Left ventricle myocardium inferior (tissue), 1 donor: ENCODE measurements around the gene MRPL17. TPM values are rescaled to one million over a fixed set of nuclear protein-coding genes. Genes with fewer than 3 reads are reported as not detected.

Source experiments
- DNase-seq: peaks from one replicate; pipeline ENCODE4 v3.0.0-alpha.2; 2020
- H3K27ac ChIP-seq: fragments of 200-600 bp; replicated peaks from 2 replicates; pipeline ENCODE4 v1.8.0; 2021
- H3K27me3 ChIP-seq: fragments of 200-600 bp; 2 replicates; pipeline ENCODE4 v1.8.0; 2021; ENCODE audit warnings: low read depth
- H3K36me3 ChIP-seq: fragments of 200-600 bp; 2 replicates; pipeline ENCODE4 v1.8.0; 2021
- H3K4me1 ChIP-seq: fragments of 200-600 bp; 2 replicates; pipeline ENCODE4 v1.8.0; 2021
- H3K4me3 ChIP-seq: fragments of 200-600 bp; 2 replicates; pipeline ENCODE4 v1.8.0; 2021; ENCODE audit warnings: mild to moderate bottlenecking, moderate library complexity
- H3K9me3 ChIP-seq: fragments of 200-600 bp; replicated peaks from 2 replicates; pipeline ENCODE4 v1.8.0; 2021
- intact Hi-C: fragments of 100-400 bp; cut with micrococcal nuclease; formaldehyde crosslinking; loops from one replicate; pipeline ENCODE4 v1.11.0; 2022
- total RNA-seq: library from RNA; stranded (reverse); fragmentation: NEBNext Ultra II Directional; extraction: Animal tissue kit (Norgen Biotek cat#: 25700); gene quantifications from one replicate; pipeline ENCODE4 v1.2.1, GENCODE V29; 2021
- TF ChIP-seq, protein P1 (sequence below): fragments of 200-600 bp; IDR thresholded peaks from 2 replicates; pipeline ENCODE4 v1.8.0; 2021; ENCODE audit warnings: antibody characterized with exemption, mild to moderate bottlenecking, borderline replicate concordance
- donor health status: DM: no; HTN: yes; CAD: no; lungs with severe emphysema.

Gene MRPL17
- total RNA-seq, 1 donor from 2014 or later = 40.2 TPM

DNA sequence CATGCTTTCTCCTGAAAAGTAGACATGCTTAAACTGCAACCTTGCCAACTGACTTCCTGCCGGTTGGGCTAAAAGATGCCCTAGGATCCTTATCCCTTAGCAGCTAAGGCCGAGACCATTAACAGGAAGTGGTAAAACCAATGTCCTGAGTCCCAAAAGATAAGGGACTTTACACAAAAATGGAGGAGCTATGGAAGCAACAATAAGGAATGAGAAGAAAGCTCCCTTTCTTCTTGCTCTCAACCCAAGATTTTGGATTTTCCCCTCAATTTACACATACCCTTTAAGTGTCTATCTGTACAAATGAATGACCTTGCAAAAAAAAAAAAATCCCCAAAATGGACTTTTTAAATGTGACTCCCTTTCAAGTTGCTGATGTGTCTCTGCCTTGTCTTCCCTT is 11.1 kb downstream of the MRPL17 start:
- no peak for DNase-seq
- Histone ChIP-seq H3K4me3 (no peak overlapping the region), H3K27me3 (no peaks in the 10 kb centered on the region), H3K36me3 (no peaks in the 10 kb centered on the region), H3K27ac (no peak overlapping the region), H3K4me1 (peaks cover 13% of the 10 kb centered on the region), H3K9me3 (no peaks in the 10 kb centered on the region)
- TF ChIP-seq, protein P1, sequence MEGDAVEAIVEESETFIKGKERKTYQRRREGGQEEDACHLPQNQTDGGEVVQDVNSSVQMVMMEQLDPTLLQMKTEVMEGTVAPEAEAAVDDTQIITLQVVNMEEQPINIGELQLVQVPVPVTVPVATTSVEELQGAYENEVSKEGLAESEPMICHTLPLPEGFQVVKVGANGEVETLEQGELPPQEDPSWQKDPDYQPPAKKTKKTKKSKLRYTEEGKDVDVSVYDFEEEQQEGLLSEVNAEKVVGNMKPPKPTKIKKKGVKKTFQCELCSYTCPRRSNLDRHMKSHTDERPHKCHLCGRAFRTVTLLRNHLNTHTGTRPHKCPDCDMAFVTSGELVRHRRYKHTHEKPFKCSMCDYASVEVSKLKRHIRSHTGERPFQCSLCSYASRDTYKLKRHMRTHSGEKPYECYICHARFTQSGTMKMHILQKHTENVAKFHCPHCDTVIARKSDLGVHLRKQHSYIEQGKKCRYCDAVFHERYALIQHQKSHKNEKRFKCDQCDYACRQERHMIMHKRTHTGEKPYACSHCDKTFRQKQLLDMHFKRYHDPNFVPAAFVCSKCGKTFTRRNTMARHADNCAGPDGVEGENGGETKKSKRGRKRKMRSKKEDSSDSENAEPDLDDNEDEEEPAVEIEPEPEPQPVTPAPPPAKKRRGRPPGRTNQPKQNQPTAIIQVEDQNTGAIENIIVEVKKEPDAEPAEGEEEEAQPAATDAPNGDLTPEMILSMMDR = no peak
- intact Hi-C loops = no loop called here

DNA sequence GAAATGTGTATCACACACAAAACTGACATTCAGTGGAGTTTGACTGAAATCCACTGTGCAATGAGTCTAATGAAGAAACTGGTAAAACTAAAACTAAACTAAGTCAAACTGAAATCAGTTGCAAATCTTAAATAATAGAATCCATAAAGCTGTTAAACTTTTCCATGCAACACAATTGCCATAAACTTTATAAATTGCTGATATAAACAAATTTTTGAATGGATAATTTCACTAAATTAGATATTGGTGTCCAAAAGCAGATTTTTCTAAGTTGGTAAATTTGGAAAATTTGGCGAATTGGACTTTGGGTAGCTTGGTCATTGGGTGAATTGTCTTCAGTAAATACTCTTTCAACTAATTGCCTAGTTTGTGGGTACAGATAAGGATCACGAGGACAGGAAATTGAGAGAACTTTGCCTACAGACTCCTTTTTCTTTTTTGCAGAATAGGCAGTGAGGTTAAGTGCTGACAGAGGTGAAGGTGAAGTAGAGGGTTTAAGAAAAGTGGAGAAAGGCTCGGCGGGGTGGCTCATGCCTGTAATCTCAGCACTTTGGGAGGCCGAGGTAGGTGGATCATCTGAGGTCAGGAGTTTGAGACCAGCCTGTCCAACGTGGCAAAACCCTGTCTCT is 12.8 kb downstream of the MRPL17 start:
- H3K4me1 ChIP-seq = peaks cover 11% of the 10 kb centered on the region
- H3K27me3 ChIP-seq = no peaks in the 10 kb centered on the region
- intact Hi-C loops = no loop called here
- DNase-seq = no peak
- H3K36me3 ChIP-seq = no peaks in the 10 kb centered on the region
- H3K27ac ChIP-seq = no peak overlapping the region
- TF ChIP-seq, protein P1 = no peak
- H3K4me3 ChIP-seq = no peak overlapping the region
- H3K9me3 ChIP-seq = no peaks in the 10 kb centered on the region

DNA sequence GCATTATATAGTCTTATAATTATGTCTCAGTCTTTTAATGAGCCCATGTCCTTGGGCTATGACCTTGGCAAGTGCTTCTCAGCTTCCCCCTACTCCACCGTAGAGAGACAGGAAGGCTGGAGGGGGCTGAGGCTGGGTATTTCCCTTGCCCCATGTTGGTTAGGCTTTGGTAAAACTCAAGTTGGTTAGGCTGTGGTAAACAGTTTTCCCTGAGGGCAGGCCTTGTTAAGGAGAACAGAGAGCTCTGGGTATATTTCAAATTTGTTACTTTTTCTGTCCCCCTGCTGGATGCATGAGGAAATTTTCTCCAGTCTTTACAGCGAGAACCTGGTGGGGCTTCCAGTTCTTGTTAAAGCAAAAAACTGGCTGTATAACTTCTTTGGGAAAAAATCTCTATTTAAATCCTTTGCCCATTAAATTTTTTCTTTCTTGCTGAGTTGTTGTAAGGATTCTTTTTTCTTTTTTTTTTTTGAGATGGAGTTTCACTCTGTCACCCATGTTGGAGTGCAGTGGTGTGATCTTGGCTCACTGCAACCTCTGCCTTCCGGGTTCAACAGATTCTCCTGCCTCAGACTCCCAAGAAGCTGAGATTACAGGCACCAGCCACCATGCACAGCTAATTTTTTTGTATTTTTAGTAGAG is 15.3 kb downstream of the MRPL17 start:
- DNase-seq = no peak
- Histone ChIP-seq H3K36me3 (no peaks in the 10 kb centered on the region), H3K4me3 (no peak overlapping the region), H3K4me1 (peaks cover 13% of the 10 kb centered on the region), H3K27me3 (no peaks in the 10 kb centered on the region), H3K9me3 (no peaks in the 10 kb centered on the region), H3K27ac (no peak overlapping the region)
- intact Hi-C loops = no loop called here
- TF ChIP-seq, protein P1 = peak; percentile 69

DNA sequence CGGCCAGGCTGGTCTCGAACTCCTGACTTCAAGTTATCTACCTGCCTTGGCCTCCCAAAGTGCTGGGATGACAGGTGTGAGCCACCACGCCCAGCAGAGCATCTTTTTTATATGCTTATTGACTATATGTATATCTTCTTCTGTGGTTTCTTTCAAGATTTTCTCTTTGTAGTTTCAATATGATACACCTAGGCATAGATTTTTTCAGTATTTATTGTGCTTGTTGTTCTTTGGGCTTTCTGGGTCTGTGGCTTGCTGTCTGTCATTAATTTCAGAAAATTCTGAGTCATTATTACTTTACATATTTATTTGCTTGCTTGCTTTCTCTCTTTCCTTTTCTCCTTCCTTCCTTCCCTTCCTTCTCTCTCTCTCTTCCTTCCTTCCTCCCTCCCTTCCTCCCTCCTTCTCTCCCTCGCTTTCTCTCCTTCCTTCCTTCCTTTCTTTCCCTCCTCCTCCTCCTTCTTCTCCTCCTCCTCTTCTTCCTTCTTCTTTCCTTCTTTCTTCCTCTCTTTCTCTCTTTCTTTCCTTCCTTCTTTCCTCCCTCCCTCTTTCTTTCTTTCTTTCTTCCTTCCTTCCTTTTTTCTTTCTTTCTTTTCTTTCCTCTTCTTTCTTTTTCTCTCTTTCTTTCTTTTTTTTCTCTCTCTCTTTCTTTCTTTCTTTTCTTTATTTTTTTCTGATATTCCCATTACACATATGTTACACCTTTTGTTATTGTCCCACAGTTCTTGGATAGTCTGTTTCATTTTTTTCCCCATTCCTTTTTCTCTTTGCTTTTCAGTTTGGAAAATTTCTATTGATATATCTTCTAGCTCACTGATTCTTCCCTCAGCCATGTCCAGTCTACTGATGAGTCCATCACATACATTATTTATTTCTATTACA is 16.6 kb downstream of the MRPL17 start:
- TF ChIP-seq, protein P1 = no peak
- H3K9me3 ChIP-seq = no peaks in the 10 kb centered on the region
- no peak for DNase-seq
- peaks cover 13% of the 10 kb centered on the region for H3K4me1 ChIP-seq
- H3K27ac ChIP-seq = no peak overlapping the region
- intact Hi-C loops = no loop called here
- H3K27me3 ChIP-seq = no peaks in the 10 kb centered on the region
- H3K4me3 ChIP-seq = no peak overlapping the region
- H3K36me3 ChIP-seq = no peaks in the 10 kb centered on the region

DNA sequence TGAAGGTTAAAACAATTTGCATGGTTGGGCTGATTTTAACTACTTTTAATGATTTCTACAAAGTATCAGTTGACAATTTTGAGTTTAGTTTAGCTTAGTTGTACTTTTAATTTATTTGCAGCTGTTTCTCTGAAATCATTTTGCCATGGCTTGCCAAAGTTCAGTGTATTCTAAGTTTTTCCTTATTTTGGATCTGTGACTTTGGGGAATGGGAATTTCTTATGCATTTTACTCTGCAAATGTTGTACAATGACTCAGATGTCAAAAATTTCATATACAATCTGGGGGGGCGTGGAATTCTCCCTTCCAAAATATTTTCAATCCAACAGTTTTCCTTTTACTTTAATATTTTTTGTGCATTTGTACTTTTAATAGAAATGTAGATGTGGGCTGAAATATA is 18.6 kb downstream of the MRPL17 start:
- no peaks in the 10 kb centered on the region for H3K27me3 ChIP-seq
- TF ChIP-seq, protein P1 = no peak
- intact Hi-C loops = no loop called here
- H3K9me3 ChIP-seq = no peaks in the 10 kb centered on the region
- DNase-seq = no peak
- H3K27ac ChIP-seq = peak overlapping the region; percentile 51
- H3K4me3 ChIP-seq = no peak overlapping the region
- peaks cover 13% of the 10 kb centered on the region for H3K4me1 ChIP-seq
- H3K36me3 ChIP-seq = no peaks in the 10 kb centered on the region
